ENCODE measurements around the gene ATP5MG. TPM values are rescaled to one million over a fixed set of nuclear protein-coding genes. Genes with fewer than 3 reads are reported as not detected.
A peak's percentile ranks its signal among the peaks of the same experiment; 100 is the strongest.

ATP5MG gene
- total and polyA plus RNA-seq, 2 donors, result 371 to 452 TPM

GRCh38 chr11:118442908-118443589, 41.6 kb downstream of the ATP5MG start:
- Histone ChIP-seq H3K36me3 (ENCODE audit: control insufficient read depth in 2 of 2, insufficient read depth in 2 of 2, low read length in 1 of 2) (peaks cover 0 to 32% of the 10 kb centered on the region in 2 donors), H3K27me3 (ENCODE audit: control insufficient read depth in 2 of 2, insufficient read depth in 1 of 2, low read length in 1 of 2) (no peaks in the 10 kb centered on the region), H3K27ac (ENCODE audit: low read depth in 1 of 2, low read length in 1 of 2) (no peak overlapping the region), H3K4me1 (ENCODE audit: control insufficient read depth in 2 of 2, insufficient read depth in 2 of 2, low read length in 2 of 2) (peaks cover 4 to 15% of the 10 kb centered on the region in 2 donors), H3K9me3 (ENCODE audit: control insufficient read depth in 2 of 2, insufficient read depth in 1 of 2, low read length in 1 of 2) (no peaks in the 10 kb centered on the region), H3K4me3 (ENCODE audit: low read length in 2 of 2) (no peak overlapping the region)
- no peak for DNase-seq (ENCODE audit: low read depth in 6 of 9, low spot score in 9 of 9)
- 91% methylated on average over 4 of the region's 4 CpGs for WGBS

GRCh38 chr11:118443590-118444218, 42.3 kb downstream of the ATP5MG start:
- Histone ChIP-seq H3K4me3 (ENCODE audit: low read length in 2 of 2) (no peak overlapping the region), H3K27ac (ENCODE audit: low read depth in 1 of 2, low read length in 1 of 2) (no peak overlapping the region), H3K4me1 (ENCODE audit: control insufficient read depth in 2 of 2, insufficient read depth in 2 of 2, low read length in 2 of 2) (peaks cover 4 to 8% of the 10 kb centered on the region in 2 donors), H3K27me3 (ENCODE audit: control insufficient read depth in 2 of 2, insufficient read depth in 1 of 2, low read length in 1 of 2) (no peaks in the 10 kb centered on the region), H3K36me3 (ENCODE audit: control insufficient read depth in 2 of 2, insufficient read depth in 2 of 2, low read length in 1 of 2) (peaks cover 0 to 34% of the 10 kb centered on the region in 2 donors), H3K9me3 (ENCODE audit: control insufficient read depth in 2 of 2, insufficient read depth in 1 of 2, low read length in 1 of 2) (no peaks in the 10 kb centered on the region)
- WGBS, result 87% methylated on average over 2 of the region's 2 CpGs
- DNase-seq (ENCODE audit: low read depth in 6 of 9, low spot score in 9 of 9), result no peak

GRCh38 chr11:118447423-118447822, 46.0 kb downstream of the ATP5MG start:
- Histone ChIP-seq H3K27ac (ENCODE audit: low read depth in 1 of 2, low read length in 1 of 2) (no peak overlapping the region), H3K27me3 (ENCODE audit: control insufficient read depth in 2 of 2, insufficient read depth in 1 of 2, low read length in 1 of 2) (no peaks in the 10 kb centered on the region), H3K4me1 (ENCODE audit: control insufficient read depth in 2 of 2, insufficient read depth in 2 of 2, low read length in 2 of 2) (no peaks in the 10 kb centered on the region), H3K36me3 (ENCODE audit: control insufficient read depth in 2 of 2, insufficient read depth in 2 of 2, low read length in 1 of 2) (peaks cover 4 to 33% of the 10 kb centered on the region in 2 donors), H3K4me3 (ENCODE audit: low read length in 2 of 2) (no peak overlapping the region), H3K9me3 (ENCODE audit: control insufficient read depth in 2 of 2, insufficient read depth in 1 of 2, low read length in 1 of 2) (no peaks in the 10 kb centered on the region)
- WGBS, result 99% methylated on average over 4 of the region's 4 CpGs
- DNase-seq (ENCODE audit: low read depth in 6 of 9, low spot score in 9 of 9), result no peak

GRCh38 chr11:118448294-118448693, 46.9 kb downstream of the ATP5MG start:
- peaks cover 4 to 36% of the 10 kb centered on the region in 2 donors for H3K36me3 ChIP-seq (ENCODE audit: control insufficient read depth in 2 of 2, insufficient read depth in 2 of 2, low read length in 1 of 2)
- no peak overlapping the region for H3K27ac ChIP-seq (ENCODE audit: low read depth in 1 of 2, low read length in 1 of 2)
- no peaks in the 10 kb centered on the region for H3K4me1 ChIP-seq (ENCODE audit: control insufficient read depth in 2 of 2, insufficient read depth in 2 of 2, low read length in 2 of 2)
- no peaks in the 10 kb centered on the region for H3K27me3 ChIP-seq (ENCODE audit: control insufficient read depth in 2 of 2, insufficient read depth in 1 of 2, low read length in 1 of 2)
- no peaks in the 10 kb centered on the region for H3K9me3 ChIP-seq (ENCODE audit: control insufficient read depth in 2 of 2, insufficient read depth in 1 of 2, low read length in 1 of 2)
- peak in 1 of 9 donors; percentile 12 for DNase-seq (ENCODE audit: low read depth in 6 of 9, low spot score in 9 of 9)
- no peak overlapping the region for H3K4me3 ChIP-seq (ENCODE audit: low read length in 2 of 2)

GRCh38 chr11:118449316-118449918, 48.0 kb downstream of the ATP5MG start:
- no peak for DNase-seq (ENCODE audit: low read depth in 6 of 9, low spot score in 9 of 9)
- Histone ChIP-seq H3K4me1 (ENCODE audit: control insufficient read depth in 2 of 2, insufficient read depth in 2 of 2, low read length in 2 of 2) (no peaks in the 10 kb centered on the region), H3K27me3 (ENCODE audit: control insufficient read depth in 2 of 2, insufficient read depth in 1 of 2, low read length in 1 of 2) (no peaks in the 10 kb centered on the region), H3K36me3 (ENCODE audit: control insufficient read depth in 2 of 2, insufficient read depth in 2 of 2, low read length in 1 of 2) (peaks cover 8 to 42% of the 10 kb centered on the region in 2 donors), H3K9me3 (ENCODE audit: control insufficient read depth in 2 of 2, insufficient read depth in 1 of 2, low read length in 1 of 2) (no peaks in the 10 kb centered on the region), H3K4me3 (ENCODE audit: low read length in 2 of 2) (no peak overlapping the region), H3K27ac (ENCODE audit: low read depth in 1 of 2, low read length in 1 of 2) (no peak overlapping the region)
- WGBS, result 84% methylated on average over 4 of the region's 4 CpGs

- no peaks in the 10 kb centered on the region for H3K4me1 ChIP-seq (ENCODE audit: control insufficient read depth in 2 of 2, insufficient read depth in 2 of 2, low read length in 2 of 2)
- DNase-seq (ENCODE audit: low read depth in 6 of 9, low spot score in 9 of 9), result no peak
- no peak overlapping the region for H3K27ac ChIP-seq (ENCODE audit: low read depth in 1 of 2, low read length in 1 of 2)
- H3K27me3 ChIP-seq (ENCODE audit: control insufficient read depth in 2 of 2, insufficient read depth in 1 of 2, low read length in 1 of 2), result no peaks in the 10 kb centered on the region
- H3K36me3 ChIP-seq (ENCODE audit: control insufficient read depth in 2 of 2, insufficient read depth in 2 of 2, low read length in 1 of 2), result peaks cover 8 to 34% of the 10 kb centered on the region in 2 donors
- H3K4me3 ChIP-seq (ENCODE audit: low read length in 2 of 2), result no peak overlapping the region
- H3K9me3 ChIP-seq (ENCODE audit: control insufficient read depth in 2 of 2, insufficient read depth in 1 of 2, low read length in 1 of 2), result no peaks in the 10 kb centered on the region
- WGBS, result 96% methylated on average over 1 of the region's 1 CpG
Observed at GRCh38 chr11:118450451-118450850, 49.0 kb downstream of the ATP5MG start.

Other genes starting within 250 kb of the ATP5MG start
- 2.1 TPM for gene SCN4B, start 248.8 kb upstream of the ATP5MG start, total RNA-seq
- gene SCN4B, start 248.8 kb upstream of the ATP5MG start, polyA plus RNA-seq, result 1.3 TPM
- 1.6 TPM for gene SCN2B, start 225.0 kb upstream of the ATP5MG start, total RNA-seq
- gene SCN2B, start 225.0 kb upstream of the ATP5MG start, polyA plus RNA-seq, result 0.73 TPM
- gene JAML, start 176.6 kb upstream of the ATP5MG start, total RNA-seq, result 58.8 TPM
- 39.7 TPM for gene JAML, start 176.6 kb upstream of the ATP5MG start, polyA plus RNA-seq
- 3.9 TPM for gene MPZL3, start 149.2 kb upstream of the ATP5MG start, total RNA-seq
- gene MPZL3, start 149.2 kb upstream of the ATP5MG start, polyA plus RNA-seq, result 7.0 TPM
- 18.1 TPM for gene MPZL2, start 137.3 kb upstream of the ATP5MG start, total RNA-seq
- 47.7 TPM for gene MPZL2, start 137.3 kb upstream of the ATP5MG start, polyA plus RNA-seq
- 203 TPM for gene CD3E, start 96.9 kb upstream of the ATP5MG start, total RNA-seq
- gene CD3E, start 96.9 kb upstream of the ATP5MG start, polyA plus RNA-seq, result 328 TPM
- 1,261 TPM for gene CD3D, start 58.9 kb upstream of the ATP5MG start, total RNA-seq
- gene CD3D, start 58.9 kb upstream of the ATP5MG start, polyA plus RNA-seq, result 501 TPM
- 227 TPM for gene CD3G, start 57.3 kb upstream of the ATP5MG start, total RNA-seq
- 32.0 TPM for gene CD3G, start 57.3 kb upstream of the ATP5MG start, polyA plus RNA-seq
- gene UBE4A, start 42.0 kb upstream of the ATP5MG start, total RNA-seq, result 22.2 TPM
- gene UBE4A, start 42.0 kb upstream of the ATP5MG start, polyA plus RNA-seq, result 40.6 TPM
- gene KMT2A, start 34.9 kb downstream of the ATP5MG start, total RNA-seq, result 17.7 TPM
- gene KMT2A, start 34.9 kb downstream of the ATP5MG start, polyA plus RNA-seq, result 11.4 TPM
- gene TTC36, start 125.9 kb downstream of the ATP5MG start, total RNA-seq, result 0.19 TPM
- not detected for gene TTC36, start 125.9 kb downstream of the ATP5MG start, polyA plus RNA-seq
- 4.2 TPM for gene TMEM25, start 129.6 kb downstream of the ATP5MG start, total RNA-seq
- gene TMEM25, start 129.6 kb downstream of the ATP5MG start, polyA plus RNA-seq, result 11.0 TPM
- gene IFT46, start 164.3 kb downstream of the ATP5MG start, total RNA-seq, result 21.0 TPM
- gene IFT46, start 164.3 kb downstream of the ATP5MG start, polyA plus RNA-seq, result 29.2 TPM
- gene ARCN1, start 170.8 kb downstream of the ATP5MG start, total RNA-seq, result 61.4 TPM
- 75.9 TPM for gene ARCN1, start 170.8 kb downstream of the ATP5MG start, polyA plus RNA-seq
- 4.0 TPM for gene PHLDB1, start 206.0 kb downstream of the ATP5MG start, total RNA-seq
- 14.0 TPM for gene PHLDB1, start 206.0 kb downstream of the ATP5MG start, polyA plus RNA-seq